Amniotic stem cell (primary cell): ENCODE measurements around the gene NFE2L3.
"Not testable (repeated sequence)": the region's sequence is repeated elsewhere in the genome, so short reads cannot be mapped to it uniquely, and the experiment has no call there.

Source experiments
- DNase-seq: peaks from one replicate; lab custom pipeline; 2025; lab: John Stamatoyannopoulos, UW

The NFE2L3 gene

GRCh38 chr7:26167303-26167934, 15.4 kb downstream of the NFE2L3 start:
- no peak for DNase-seq

GRCh38 chr7:26168458-26169023, 16.5 kb downstream of the NFE2L3 start:
- no peak for DNase-seq

- DNase-seq, result no peak
These were observed 17.3 kb downstream of the NFE2L3 start for GRCh38 chr7:26169271-26169670.

DNA sequence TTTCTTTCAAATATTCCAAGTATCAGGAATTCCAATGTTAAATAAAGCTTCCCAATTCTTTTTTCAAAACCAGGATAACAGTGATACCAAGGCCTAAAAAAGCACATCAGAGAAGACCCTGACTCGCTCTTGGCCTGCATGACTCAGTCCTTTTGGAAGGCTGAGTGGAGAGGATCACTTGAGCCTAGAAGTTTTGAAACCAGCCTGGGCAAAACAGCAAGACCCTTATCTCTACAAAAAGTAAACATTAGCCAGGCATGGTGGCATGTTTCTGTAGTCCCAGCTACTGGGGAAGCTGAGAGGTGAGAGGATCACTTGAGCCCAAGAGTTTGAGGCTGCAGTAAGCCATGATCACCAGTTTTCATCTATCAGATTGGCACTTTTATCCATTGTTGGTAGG, 18.7 kb downstream of the NFE2L3 start:
- DNase-seq, result no peak

GRCh38 chr7:26171601-26172000, 19.6 kb downstream of the NFE2L3 start:
- DNase-seq, result no peak

GRCh38 chr7:26172048-26172447, 20.1 kb downstream of the NFE2L3 start:
- DNase-seq, result no peak

DNA sequence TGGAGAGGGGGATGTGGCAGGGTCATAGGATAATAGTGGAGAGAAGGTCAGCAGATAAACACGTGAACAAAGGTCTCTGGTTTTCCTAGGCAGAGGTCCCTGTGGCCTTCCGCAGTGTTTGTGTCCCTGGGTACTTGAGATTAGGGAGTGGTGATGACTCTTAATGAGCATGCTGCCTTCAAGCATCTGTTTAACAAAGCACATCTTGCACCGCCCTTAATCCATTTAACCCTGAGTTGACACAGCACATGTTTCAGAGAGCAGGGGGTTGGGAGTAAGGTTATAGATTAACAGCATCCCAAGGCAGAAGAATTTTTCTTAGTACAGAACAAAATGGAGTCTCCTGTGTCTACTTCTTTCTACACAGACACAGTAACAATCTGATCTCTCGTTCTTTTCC, 23.9 kb downstream of the NFE2L3 start:
- DNase-seq, result not testable (repeated sequence)

DNA sequence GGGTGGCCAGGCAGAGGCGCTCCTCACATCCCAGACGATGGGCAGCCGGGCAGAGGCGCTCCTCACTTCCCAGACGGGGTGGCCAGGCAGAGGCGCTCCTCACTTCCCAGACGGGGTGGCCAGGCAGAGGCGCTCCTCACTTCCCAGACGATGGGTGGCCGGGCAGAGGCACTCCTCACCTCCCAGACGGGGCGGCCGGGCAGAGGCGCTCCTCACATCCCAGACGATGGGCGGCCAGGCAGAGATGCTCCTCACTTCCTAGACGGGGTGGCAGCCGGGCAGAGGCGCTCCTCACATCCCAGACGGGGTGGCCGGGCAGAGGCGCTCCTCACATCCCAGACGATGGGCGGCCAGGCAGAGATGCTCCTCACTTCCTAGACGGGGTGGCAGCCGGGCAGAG, 24.7 kb downstream of the NFE2L3 start:
- not testable (repeated sequence) for DNase-seq

DNA sequence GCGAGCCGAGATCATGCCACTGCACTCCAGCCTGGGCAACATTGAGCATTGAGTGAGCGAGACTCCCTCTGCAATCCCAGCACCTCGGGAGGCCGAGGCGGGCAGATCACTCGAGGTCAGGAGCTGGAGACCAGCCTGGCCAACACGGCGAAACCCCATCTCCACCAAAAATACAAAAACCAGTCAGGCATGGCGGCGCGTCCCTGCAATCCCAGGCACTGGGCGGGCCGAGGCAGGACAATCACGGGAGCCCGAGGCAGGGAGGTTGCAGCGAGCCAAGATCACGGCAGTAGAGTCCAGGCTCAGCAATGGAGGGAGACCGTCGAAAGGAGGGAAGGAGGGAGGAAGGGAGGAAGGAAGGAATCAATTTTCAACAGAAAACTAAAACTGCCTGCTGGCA, 25.3 kb downstream of the NFE2L3 start:
- not testable (repeated sequence) for DNase-seq

DNA sequence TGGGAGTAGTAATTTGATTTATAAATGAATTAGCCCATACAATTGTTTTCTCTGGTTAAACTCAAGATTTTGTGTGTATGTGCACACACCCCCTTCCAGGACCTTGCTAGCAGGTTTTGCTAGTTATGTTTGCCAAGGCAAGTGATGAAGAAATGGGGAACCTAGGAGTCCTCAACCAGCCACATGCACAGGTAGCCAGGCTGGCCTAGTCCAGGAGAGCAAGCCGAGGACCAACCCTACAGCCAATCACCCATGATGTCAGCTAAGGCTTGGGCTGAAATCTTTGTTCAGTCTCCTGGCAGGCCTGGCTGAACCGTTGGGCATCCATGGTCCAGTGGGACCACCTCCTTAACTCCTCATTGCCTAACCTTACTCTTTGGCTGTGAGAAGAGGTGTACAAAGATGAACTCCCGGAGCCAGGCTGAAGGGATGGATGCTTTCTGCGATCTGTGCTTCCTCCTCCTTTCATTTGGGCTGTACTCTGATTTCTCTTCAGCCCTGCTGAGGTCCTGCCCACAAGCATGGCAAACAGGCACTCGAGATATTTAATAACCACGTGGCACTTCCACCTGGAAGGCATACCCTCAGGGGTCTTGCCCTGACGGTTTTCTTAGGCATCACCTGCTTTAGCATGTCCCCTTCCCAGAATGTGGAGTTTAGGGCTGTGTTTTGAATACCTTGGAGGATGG, 26.4 kb downstream of the NFE2L3 start:
- no peak for DNase-seq

DNA sequence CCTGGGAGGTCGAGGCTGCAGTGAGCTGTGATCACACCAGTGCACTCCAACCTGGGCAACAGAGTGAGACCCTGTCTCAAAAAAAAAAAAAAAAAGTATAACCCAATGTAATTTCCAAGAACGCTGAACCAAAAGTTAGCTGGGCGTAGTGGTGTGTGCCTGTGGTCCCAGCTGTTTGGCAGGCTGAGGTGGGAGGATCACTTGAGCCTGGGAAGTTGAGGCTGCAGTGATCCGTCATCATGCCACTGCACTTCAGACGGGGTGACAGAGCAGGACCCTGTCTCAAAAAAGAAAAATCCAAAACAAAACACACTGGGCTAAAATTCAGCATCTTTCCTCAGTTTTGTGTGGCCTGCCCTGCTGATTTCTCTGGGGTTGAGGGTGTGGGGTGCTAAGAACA, 27.4 kb downstream of the NFE2L3 start:
- DNase-seq, result no peak

DNA sequence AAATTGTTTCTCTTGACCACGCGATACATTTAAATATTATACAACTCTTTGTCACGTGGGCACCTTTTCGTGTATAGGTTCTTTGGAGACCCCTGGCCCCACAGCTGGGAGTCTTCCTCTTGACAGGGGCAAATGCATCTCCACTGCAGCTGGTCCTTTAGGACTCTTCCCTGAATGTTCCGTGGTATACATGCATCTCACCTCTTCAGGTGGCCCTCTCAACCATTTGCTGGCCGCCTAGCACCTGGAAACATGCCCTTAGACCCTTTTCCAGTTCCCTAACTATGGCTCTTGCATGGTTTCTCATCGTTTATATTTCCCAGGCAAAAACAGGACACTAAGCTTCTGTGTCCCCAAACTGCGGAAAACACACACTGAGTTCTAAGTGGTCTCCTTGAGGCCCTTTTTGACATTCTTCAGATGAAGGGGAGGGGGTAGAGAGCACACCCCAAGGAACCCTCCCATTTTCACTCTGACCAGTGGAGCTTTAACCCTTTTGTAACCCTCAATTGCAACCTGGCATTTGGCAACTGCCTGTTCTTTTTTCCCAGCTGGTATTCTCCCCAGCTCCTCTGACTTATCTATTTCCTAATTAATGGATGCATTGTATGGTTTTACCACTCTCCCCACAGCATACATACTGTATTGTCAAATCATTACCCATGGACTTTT, 28.0 kb downstream of the NFE2L3 start:
- DNase-seq, result no peak

- DNase-seq, result no peak
These were observed 28.8 kb downstream of the NFE2L3 start for GRCh38 chr7:26180792-26181198.

- no peak for DNase-seq
These were observed 29.7 kb downstream of the NFE2L3 start for GRCh38 chr7:26181474-26182227.

DNA sequence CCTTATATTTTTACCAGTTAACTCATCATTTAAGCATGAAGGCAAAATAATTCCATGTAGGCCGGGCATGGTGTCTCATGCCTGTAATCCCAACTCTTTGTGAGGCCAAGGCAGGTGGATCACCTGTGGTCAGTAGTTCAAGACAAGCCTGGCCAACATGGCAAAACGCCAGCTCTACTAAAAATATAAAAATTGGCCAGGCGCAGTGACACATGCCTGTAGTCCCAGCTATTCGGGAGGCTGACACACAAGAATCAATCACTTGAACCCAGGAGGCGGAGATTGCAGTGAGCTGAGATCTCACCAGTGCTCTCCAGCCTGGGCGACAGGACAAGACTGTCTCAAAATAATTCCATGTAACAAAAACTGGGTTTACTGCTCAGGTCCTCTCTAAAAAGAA, 30.3 kb downstream of the NFE2L3 start:
- no peak for DNase-seq

GRCh38 chr7:26182706-26183105, 30.7 kb downstream of the NFE2L3 start:
- DNase-seq, result no peak

GRCh38 chr7:26183545-26184280, 31.7 kb downstream of the NFE2L3 start:
- no peak for DNase-seq

- not testable (repeated sequence) for DNase-seq
These were observed 32.5 kb downstream of the NFE2L3 start for GRCh38 chr7:26184281-26185101.

GRCh38 chr7:26185131-26185843, 33.3 kb downstream of the NFE2L3 start:
- no peak for DNase-seq

GRCh38 chr7:26185844-26186180, 33.8 kb downstream of the NFE2L3 start:
- DNase-seq, result no peak
